WTC11 (cell line): Measurements from ENCODE around the gene CACHD1. TPM values are rescaled to one million over a fixed set of nuclear protein-coding genes. Genes with fewer than 3 reads are reported as not detected.

Experiments
- ATAC-seq: fragments of 200-7000 bp; cut with Tn5 transposase; 2 replicates; pipeline ENCODE4 v1.10.0; 2021; ENCODE audit warnings: mild to moderate bottlenecking, moderate library complexity
- CTCF ChIA-PET: fragments of 300-600 bp; sonication (Branson Sonifier 250); formaldehyde crosslinking; loops from one replicate; lab custom pipeline; 2021; ENCODE audit warnings: antibody characterized with exemption; lab: Charles Lee
- POLR2A ChIA-PET: fragments of 350-600 bp; sonication (Branson Sonifier 250); formaldehyde crosslinking; loops from one replicate; lab custom pipeline; 2021; ENCODE audit warnings: antibody characterized with exemption; lab: Charles Lee
- DNase-seq: peaks from one replicate; pipeline ENCODE4 v3.0.0; 2021; ENCODE audit warnings: low spot score
- H3K27ac Mint-ChIP-seq: 2 replicates; pipeline ENCODE4 v1.8.0; 2021; ENCODE audit warnings: mixed read lengths
- H3K27me3 Mint-ChIP-seq: 2 replicates; pipeline ENCODE4 v1.8.0; 2021; ENCODE audit warnings: low read depth, mild to moderate bottlenecking, moderate library complexity, mixed read lengths
- H3K36me3 Mint-ChIP-seq: 2 replicates; pipeline ENCODE4 v1.8.0; 2021; ENCODE audit warnings: mixed read lengths
- H3K4me1 Mint-ChIP-seq: 2 replicates; pipeline ENCODE4 v1.8.0; 2022; ENCODE audit warnings: mixed read lengths
- H3K4me3 Mint-ChIP-seq: 2 replicates; pipeline ENCODE4 v1.8.0; 2021; ENCODE audit warnings: mild to moderate bottlenecking, moderate library complexity, mixed read lengths
- H3K9me3 Mint-ChIP-seq: 2 replicates; pipeline ENCODE4 v1.8.0; 2021; ENCODE audit warnings: mixed read lengths
- ATF1 ChIP-seq: sonication (generic); formaldehyde crosslinking; IDR thresholded peaks from 2 replicates; pipeline ENCODE4 v1.8.1; 2023; ENCODE audit warnings: mild to moderate bottlenecking, moderate library complexity, missing genetic modification reagents
- CREB1 ChIP-seq: sonication (generic); formaldehyde crosslinking; IDR thresholded peaks from 2 replicates; pipeline ENCODE4 v1.8.0; 2023; ENCODE audit warnings: mild to moderate bottlenecking, missing genetic modification reagents
- CREM ChIP-seq: sonication (generic); formaldehyde crosslinking; IDR thresholded peaks from 2 replicates; pipeline ENCODE4 v1.8.1; 2022; ENCODE audit warnings: mild to moderate bottlenecking, missing genetic modification reagents, moderate library complexity
- E2F1 ChIP-seq: sonication (generic); formaldehyde crosslinking; IDR thresholded peaks from 2 replicates; pipeline ENCODE4 v1.8.0; 2022; ENCODE audit warnings: mild to moderate bottlenecking, missing genetic modification reagents
- E2F4 ChIP-seq: sonication (generic); formaldehyde crosslinking; IDR thresholded peaks from 2 replicates; pipeline ENCODE4 v1.8.1; 2022; ENCODE audit warnings: low read depth, mild to moderate bottlenecking, moderate library complexity, missing genetic modification reagents, borderline replicate concordance
- GRHL2 ChIP-seq: fragments of 250-450 bp; sonication (Bioruptor Pico); IDR thresholded peaks from 2 replicates; pipeline ENCODE4 v1.8.0; 2022; ENCODE audit warnings: mild to moderate bottlenecking, moderate library complexity; ENCODE audit not compliant: insufficient replicate concordance, severe bottlenecking
- IRF2 ChIP-seq: sonication (generic); formaldehyde crosslinking; IDR thresholded peaks from 2 replicates; pipeline ENCODE4 v1.8.0; 2022; ENCODE audit warnings: low read depth, missing genetic modification reagents, borderline replicate concordance
- JUN ChIP-seq: sonication (generic); formaldehyde crosslinking; IDR thresholded peaks from 2 replicates; pipeline ENCODE4 v1.8.0; 2023; ENCODE audit warnings: mild to moderate bottlenecking, missing genetic modification reagents
- KAT7 ChIP-seq: sonication (generic); formaldehyde crosslinking; IDR thresholded peaks from 2 replicates; pipeline ENCODE4 v1.8.1; 2023; ENCODE audit warnings: missing genetic modification reagents, mild to moderate bottlenecking, borderline replicate concordance
- NFATC4 ChIP-seq: fragments of 250-450 bp; sonication (Bioruptor Pico); IDR thresholded peaks from 2 replicates; pipeline ENCODE4 v1.9.0; 2021; ENCODE audit warnings: mild to moderate bottlenecking
- NFYB ChIP-seq: sonication (generic); formaldehyde crosslinking; conservative IDR thresholded peaks from 2 replicates; pipeline ENCODE4 v1.8.0; 2022; ENCODE audit warnings: low read depth, missing genetic modification reagents
- RELA ChIP-seq: sonication (generic); formaldehyde crosslinking; IDR thresholded peaks from 2 replicates; pipeline ENCODE4 v1.8.1; 2022; ENCODE audit warnings: missing genetic modification reagents, mild to moderate bottlenecking, borderline replicate concordance
- SMAD4 ChIP-seq: sonication (generic); formaldehyde crosslinking; IDR thresholded peaks from 2 replicates; pipeline ENCODE4 v1.8.0; 2022; ENCODE audit warnings: mild to moderate bottlenecking, missing genetic modification reagents
- STAT6 ChIP-seq: sonication (generic); formaldehyde crosslinking; conservative IDR thresholded peaks from 2 replicates; pipeline ENCODE4 v1.8.1; 2023; ENCODE audit warnings: mild to moderate bottlenecking, low read depth, missing genetic modification reagents, moderate library complexity
- TEAD4 ChIP-seq: sonication (generic); formaldehyde crosslinking; IDR thresholded peaks from 2 replicates; pipeline ENCODE4 v1.8.0; 2022; ENCODE audit warnings: mild to moderate bottlenecking, missing genetic modification reagents
- TP53 ChIP-seq: sonication (generic); formaldehyde crosslinking; IDR thresholded peaks from 2 replicates; pipeline ENCODE4 v1.8.1; 2023; ENCODE audit warnings: mild to moderate bottlenecking, missing genetic modification reagents
- ZBTB21 ChIP-seq: sonication (generic); formaldehyde crosslinking; IDR thresholded peaks from 2 replicates; pipeline ENCODE4 v1.8.1; 2023; ENCODE audit warnings: mild to moderate bottlenecking, missing genetic modification reagents, borderline replicate concordance
- ZNF423 ChIP-seq: fragments of 250-450 bp; sonication (Bioruptor Pico); IDR thresholded peaks from 2 replicates; pipeline ENCODE4 v2.1.2; 2022; ENCODE audit warnings: mild to moderate bottlenecking, moderate library complexity
- total RNA-seq: library from RNA; stranded (reverse); gene quantifications from 3 replicates; pipeline ENCODE4 v1.2.3, GENCODE V29; 2021
- TF ChIP-seq, protein P1 (sequence below): sonication (generic); formaldehyde crosslinking; IDR thresholded peaks from 2 replicates; pipeline ENCODE4 v1.8.1; 2022; ENCODE audit warnings: mild to moderate bottlenecking, missing genetic modification reagents, moderate library complexity, borderline replicate concordance
- TF ChIP-seq, protein P2 (sequence below): fragments of 250-450 bp; sonication (Bioruptor Pico); IDR thresholded peaks from 2 replicates; pipeline ENCODE4 v1.9.0; 2021; ENCODE audit warnings: mild to moderate bottlenecking
- TF ChIP-seq, protein P3 (sequence below): fragments of 250-450 bp; sonication (Bioruptor Pico); IDR thresholded peaks from 2 replicates; pipeline ENCODE4 v2.1.2; 2022; ENCODE audit warnings: mild to moderate bottlenecking, moderate library complexity
- TF ChIP-seq, protein P4 (sequence below): sonication (generic); formaldehyde crosslinking; IDR thresholded peaks from 2 replicates; pipeline ENCODE4 v1.8.0; 2023; ENCODE audit warnings: mild to moderate bottlenecking, missing genetic modification reagents

Gene CACHD1
- total RNA-seq, 1 experiment from 2014 or later = 26.3 TPM

- no peak for TF ChIP-seq ATF1 (CRISPR knock-in tag)
- TF ChIP-seq E2F1 (CRISPR knock-in tag) = no peak
- TF ChIP-seq, protein P1, sequence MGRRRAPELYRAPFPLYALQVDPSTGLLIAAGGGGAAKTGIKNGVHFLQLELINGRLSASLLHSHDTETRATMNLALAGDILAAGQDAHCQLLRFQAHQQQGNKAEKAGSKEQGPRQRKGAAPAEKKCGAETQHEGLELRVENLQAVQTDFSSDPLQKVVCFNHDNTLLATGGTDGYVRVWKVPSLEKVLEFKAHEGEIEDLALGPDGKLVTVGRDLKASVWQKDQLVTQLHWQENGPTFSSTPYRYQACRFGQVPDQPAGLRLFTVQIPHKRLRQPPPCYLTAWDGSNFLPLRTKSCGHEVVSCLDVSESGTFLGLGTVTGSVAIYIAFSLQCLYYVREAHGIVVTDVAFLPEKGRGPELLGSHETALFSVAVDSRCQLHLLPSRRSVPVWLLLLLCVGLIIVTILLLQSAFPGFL = no peak
- no peak for TF ChIP-seq NFYB (CRISPR knock-in tag)
- TF ChIP-seq CREB1 (CRISPR knock-in tag) = no peak
- no peak for TF ChIP-seq CREM
- TF ChIP-seq, protein P2, sequence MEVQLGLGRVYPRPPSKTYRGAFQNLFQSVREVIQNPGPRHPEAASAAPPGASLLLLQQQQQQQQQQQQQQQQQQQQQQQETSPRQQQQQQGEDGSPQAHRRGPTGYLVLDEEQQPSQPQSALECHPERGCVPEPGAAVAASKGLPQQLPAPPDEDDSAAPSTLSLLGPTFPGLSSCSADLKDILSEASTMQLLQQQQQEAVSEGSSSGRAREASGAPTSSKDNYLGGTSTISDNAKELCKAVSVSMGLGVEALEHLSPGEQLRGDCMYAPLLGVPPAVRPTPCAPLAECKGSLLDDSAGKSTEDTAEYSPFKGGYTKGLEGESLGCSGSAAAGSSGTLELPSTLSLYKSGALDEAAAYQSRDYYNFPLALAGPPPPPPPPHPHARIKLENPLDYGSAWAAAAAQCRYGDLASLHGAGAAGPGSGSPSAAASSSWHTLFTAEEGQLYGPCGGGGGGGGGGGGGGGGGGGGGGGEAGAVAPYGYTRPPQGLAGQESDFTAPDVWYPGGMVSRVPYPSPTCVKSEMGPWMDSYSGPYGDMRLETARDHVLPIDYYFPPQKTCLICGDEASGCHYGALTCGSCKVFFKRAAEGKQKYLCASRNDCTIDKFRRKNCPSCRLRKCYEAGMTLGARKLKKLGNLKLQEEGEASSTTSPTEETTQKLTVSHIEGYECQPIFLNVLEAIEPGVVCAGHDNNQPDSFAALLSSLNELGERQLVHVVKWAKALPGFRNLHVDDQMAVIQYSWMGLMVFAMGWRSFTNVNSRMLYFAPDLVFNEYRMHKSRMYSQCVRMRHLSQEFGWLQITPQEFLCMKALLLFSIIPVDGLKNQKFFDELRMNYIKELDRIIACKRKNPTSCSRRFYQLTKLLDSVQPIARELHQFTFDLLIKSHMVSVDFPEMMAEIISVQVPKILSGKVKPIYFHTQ (CRISPR knock-in tag) = no peak
Observed at GRCh38 chr1:64484651-64485050, 14.7 kb downstream of the CACHD1 start (continued).

- Mint-ChIP-seq H3K4me3 (no peak overlapping the region), H3K27ac (no peak overlapping the region), H3K4me1 (peaks cover 73% of the 10 kb centered on the region), H3K36me3 (no peaks in the 10 kb centered on the region), H3K27me3 (no peaks in the 10 kb centered on the region), H3K9me3 (no peaks in the 10 kb centered on the region)
- DNase-seq = no peak
- CTCF ChIA-PET = no interaction called here
- no peak for TF ChIP-seq SMAD4 (CRISPR knock-in tag)
- TF ChIP-seq, protein P3, sequence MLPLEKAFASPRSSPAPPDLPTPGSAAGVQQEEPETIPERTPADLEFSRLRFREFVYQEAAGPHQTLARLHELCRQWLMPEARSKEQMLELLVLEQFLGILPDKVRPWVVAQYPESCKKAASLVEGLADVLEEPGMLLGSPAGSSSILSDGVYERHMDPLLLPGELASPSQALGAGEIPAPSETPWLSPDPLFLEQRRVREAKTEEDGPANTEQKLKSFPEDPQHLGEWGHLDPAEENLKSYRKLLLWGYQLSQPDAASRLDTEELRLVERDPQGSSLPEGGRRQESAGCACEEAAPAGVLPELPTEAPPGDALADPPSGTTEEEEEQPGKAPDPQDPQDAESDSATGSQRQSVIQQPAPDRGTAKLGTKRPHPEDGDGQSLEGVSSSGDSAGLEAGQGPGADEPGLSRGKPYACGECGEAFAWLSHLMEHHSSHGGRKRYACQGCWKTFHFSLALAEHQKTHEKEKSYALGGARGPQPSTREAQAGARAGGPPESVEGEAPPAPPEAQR (CRISPR knock-in tag) = no peak
- TF ChIP-seq E2F4 = no peak
- TF ChIP-seq TP53 = no peak
- TF ChIP-seq ZNF423 (CRISPR knock-in tag) = no peak
- TF ChIP-seq GRHL2 (CRISPR knock-in tag) = no peak
- TF ChIP-seq NFATC4 (CRISPR knock-in tag) = no peak
- no peak for TF ChIP-seq KAT7 (CRISPR knock-in tag)
- TF ChIP-seq CREM = no peak
- no peak for TF ChIP-seq IRF2 (CRISPR knock-in tag)
- TF ChIP-seq ZBTB21 (CRISPR knock-in tag) = no peak
- no peak for TF ChIP-seq STAT6 (CRISPR knock-in tag)
- TF ChIP-seq, protein P4, sequence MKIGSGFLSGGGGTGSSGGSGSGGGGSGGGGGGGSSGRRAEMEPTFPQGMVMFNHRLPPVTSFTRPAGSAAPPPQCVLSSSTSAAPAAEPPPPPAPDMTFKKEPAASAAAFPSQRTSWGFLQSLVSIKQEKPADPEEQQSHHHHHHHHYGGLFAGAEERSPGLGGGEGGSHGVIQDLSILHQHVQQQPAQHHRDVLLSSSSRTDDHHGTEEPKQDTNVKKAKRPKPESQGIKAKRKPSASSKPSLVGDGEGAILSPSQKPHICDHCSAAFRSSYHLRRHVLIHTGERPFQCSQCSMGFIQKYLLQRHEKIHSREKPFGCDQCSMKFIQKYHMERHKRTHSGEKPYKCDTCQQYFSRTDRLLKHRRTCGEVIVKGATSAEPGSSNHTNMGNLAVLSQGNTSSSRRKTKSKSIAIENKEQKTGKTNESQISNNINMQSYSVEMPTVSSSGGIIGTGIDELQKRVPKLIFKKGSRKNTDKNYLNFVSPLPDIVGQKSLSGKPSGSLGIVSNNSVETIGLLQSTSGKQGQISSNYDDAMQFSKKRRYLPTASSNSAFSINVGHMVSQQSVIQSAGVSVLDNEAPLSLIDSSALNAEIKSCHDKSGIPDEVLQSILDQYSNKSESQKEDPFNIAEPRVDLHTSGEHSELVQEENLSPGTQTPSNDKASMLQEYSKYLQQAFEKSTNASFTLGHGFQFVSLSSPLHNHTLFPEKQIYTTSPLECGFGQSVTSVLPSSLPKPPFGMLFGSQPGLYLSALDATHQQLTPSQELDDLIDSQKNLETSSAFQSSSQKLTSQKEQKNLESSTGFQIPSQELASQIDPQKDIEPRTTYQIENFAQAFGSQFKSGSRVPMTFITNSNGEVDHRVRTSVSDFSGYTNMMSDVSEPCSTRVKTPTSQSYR (CRISPR knock-in tag) = no peak
- no peak for TF ChIP-seq TEAD4
- TF ChIP-seq RELA = no peak
- TF ChIP-seq JUN (CRISPR knock-in tag) = no peak
- POLR2A ChIA-PET = interaction anchor here (0.8 kb wide), 1 partner anchor 13 kb away, joined by 5 read pairs; no protein-coding TSS in a partner anchor
- ATAC-seq = no peak
Observed at GRCh38 chr1:64486193-64486592, 16.3 kb downstream of the CACHD1 start.
